NT2/D1 (cell line): Measurements from ENCODE around the gene MNAT1.
"Not testable (repeated sequence)": the region's sequence is repeated elsewhere in the genome, so short reads cannot be mapped to it uniquely, and the experiment has no call there.

Source experiments
- DNase-seq: peaks from one replicate; pipeline ENCODE4 v3.0.0-alpha.2; 2011; ENCODE audit warnings: low read depth, low spot score
- H3K27me3 ChIP-seq: 2 replicates; pipeline ENCODE4 v1.6.0; 2011; ENCODE audit warnings: mild to moderate bottlenecking; ENCODE audit not compliant: insufficient read length, insufficient read depth
- H3K36me3 ChIP-seq: 2 replicates; pipeline ENCODE4 v1.6.1; 2011; ENCODE audit warnings: mild to moderate bottlenecking, low read length, mixed read lengths; ENCODE audit not compliant: insufficient read depth, insufficient read length
- H3K4me1 ChIP-seq: 2 replicates; pipeline ENCODE4 v1.5.1; 2011; ENCODE audit not compliant: insufficient read depth, insufficient read length
- H3K4me3 ChIP-seq: 2 replicates; pipeline ENCODE4 v1.5.1; 2011; ENCODE audit warnings: low read depth; ENCODE audit not compliant: insufficient read length
- H3K9ac ChIP-seq: 2 replicates; pipeline ENCODE4 v1.6.0; 2011; ENCODE audit warnings: low read depth; ENCODE audit not compliant: insufficient read length
- H3K9me3 ChIP-seq: 2 replicates; pipeline ENCODE4 v1.5.1; 2011; ENCODE audit warnings: mild to moderate bottlenecking, low read length; ENCODE audit not compliant: insufficient read depth
- SUZ12 ChIP-seq: IDR thresholded peaks from 2 replicates; pipeline ENCODE4 v1.6.1; 2011; ENCODE audit not compliant: insufficient read length, insufficient read depth; ENCODE audit errors: extremely low read depth
- YY1 ChIP-seq: IDR thresholded peaks from 2 replicates; pipeline ENCODE4 v1.6.1; 2011; ENCODE audit not compliant: insufficient read length, insufficient read depth
- ZNF274 ChIP-seq: IDR thresholded peaks from 2 replicates; pipeline ENCODE4 v1.6.1; 2011; ENCODE audit warnings: mild to moderate bottlenecking, low read depth, low read length

The MNAT1 gene

DNA sequence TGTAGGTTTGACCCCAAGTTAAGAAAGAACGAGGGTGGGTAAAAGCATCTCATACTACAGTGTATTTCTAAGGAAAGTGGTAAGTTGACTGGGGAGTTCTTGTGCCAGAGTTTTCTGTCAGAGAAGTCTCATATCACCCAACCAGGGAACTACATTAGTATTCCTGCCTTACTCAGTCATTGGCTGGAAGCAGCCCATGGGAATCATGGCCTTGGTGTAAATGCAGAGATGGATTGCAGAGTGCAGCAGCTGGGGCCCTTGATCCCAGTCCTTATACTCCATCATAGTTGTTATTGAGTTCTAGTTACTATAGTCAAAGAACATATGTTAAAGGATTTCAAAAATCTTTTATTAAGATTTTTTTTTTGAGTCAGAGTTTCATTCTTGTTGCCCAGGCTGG is 105.8 kb downstream of the MNAT1 start:
- Histone ChIP-seq H3K9ac (no peak overlapping the region), H3K36me3 (peaks cover 16% of the 10 kb centered on the region), H3K9me3 (no peaks in the 10 kb centered on the region), H3K4me3 (no peak overlapping the region), H3K4me1 (no peaks in the 10 kb centered on the region), H3K27me3 (no peaks in the 10 kb centered on the region)
- DNase-seq = no peak
- TF ChIP-seq ZNF274 = no peak
- TF ChIP-seq YY1 = no peak
- no peak for TF ChIP-seq SUZ12

GRCh38 chr14:60845523-60845922 is 111.0 kb downstream of the MNAT1 start:
- no peak for DNase-seq
- Histone ChIP-seq H3K9ac (no peak overlapping the region), H3K9me3 (peaks cover 13% of the 10 kb centered on the region; the same call in 1 of the 2 replicates), H3K4me3 (no peak overlapping the region), H3K27me3 (no peaks in the 10 kb centered on the region), H3K36me3 (no peaks in the 10 kb centered on the region), H3K4me1 (no peaks in the 10 kb centered on the region)
- TF ChIP-seq SUZ12 (no peak), ZNF274 (no peak), YY1 (no peak)

DNA sequence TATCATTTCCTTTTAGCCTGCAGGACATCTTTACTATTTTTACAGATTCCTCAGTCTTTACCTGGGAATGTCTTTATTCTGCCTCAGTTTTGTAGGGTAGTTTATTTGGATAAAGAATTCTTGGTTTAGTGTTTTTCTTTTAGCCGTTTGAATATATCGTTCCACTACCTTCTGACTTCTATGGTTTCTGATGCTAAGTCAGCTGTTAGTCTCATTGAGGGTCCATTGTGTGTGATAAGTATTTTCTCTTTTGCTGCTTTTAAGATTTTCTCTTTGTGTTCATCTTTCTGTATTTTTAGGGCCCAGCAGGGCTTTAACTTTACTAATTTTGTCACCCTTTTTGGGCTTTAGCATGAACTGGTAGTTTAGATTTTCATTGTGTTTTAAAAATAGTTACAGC is 113.5 kb downstream of the MNAT1 start:
- Histone ChIP-seq H3K4me1 (no peaks in the 10 kb centered on the region), H3K27me3 (no peaks in the 10 kb centered on the region), H3K9me3 (peaks cover 13% of the 10 kb centered on the region; the same call in 1 of the 2 replicates), H3K4me3 (no peak overlapping the region), H3K9ac (no peak overlapping the region), H3K36me3 (no peaks in the 10 kb centered on the region)
- TF ChIP-seq SUZ12 (no peak), ZNF274 (no peak), YY1 (no peak)
- no peak for DNase-seq

DNA sequence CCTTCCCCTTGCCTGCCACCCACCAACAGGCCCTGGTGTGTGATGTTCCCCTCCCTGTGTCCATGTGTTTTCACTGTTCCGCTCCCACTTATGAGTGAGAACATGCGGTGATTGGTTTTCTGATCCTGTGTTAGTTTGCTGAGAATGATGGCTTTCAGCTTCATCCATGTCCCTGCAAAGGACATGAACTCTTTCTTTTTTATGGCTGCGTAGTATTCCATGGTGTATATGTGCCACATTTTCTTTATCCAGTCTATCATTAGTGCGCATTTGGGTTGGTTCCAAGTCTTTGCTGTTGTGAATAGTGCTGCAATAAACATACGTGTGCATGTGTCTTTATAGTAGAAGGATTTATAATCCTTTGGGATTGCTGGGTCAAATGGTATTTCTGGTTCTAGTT is 117.1 kb downstream of the MNAT1 start:
- not testable (repeated sequence) for H3K27me3 ChIP-seq, H3K9ac ChIP-seq, H3K4me1 ChIP-seq, H3K36me3 ChIP-seq, DNase-seq, H3K4me3 ChIP-seq
- H3K9me3 ChIP-seq = peaks cover 13% of the 10 kb centered on the region; the same call in 1 of the 2 replicates

GRCh38 chr14:60856111-60856510 is 121.5 kb downstream of the MNAT1 start:
- TF ChIP-seq SUZ12 (no peak), ZNF274 (no peak)
- Histone ChIP-seq H3K27me3 (no peaks in the 10 kb centered on the region), H3K4me1 (no peaks in the 10 kb centered on the region), H3K36me3 (peaks cover 6% of the 10 kb centered on the region), H3K4me3 (no peak overlapping the region), H3K9ac (no peak overlapping the region), H3K9me3 (no peaks in the 10 kb centered on the region; the same call in 1 of the 2 replicates)
- no peak for DNase-seq

- no peak overlapping the region for H3K9ac ChIP-seq
- no peak for DNase-seq
- H3K36me3 ChIP-seq = peaks cover 5% of the 10 kb centered on the region
- TF ChIP-seq ZNF274 (no peak), SUZ12 (no peak), YY1 (no peak)
- no peaks in the 10 kb centered on the region for H3K9me3 ChIP-seq
- no peaks in the 10 kb centered on the region for H3K27me3 ChIP-seq
- no peaks in the 10 kb centered on the region for H3K4me1 ChIP-seq
- H3K4me3 ChIP-seq = no peak overlapping the region
Observed at GRCh38 chr14:60859525-60859924, 125.0 kb downstream of the MNAT1 start.

DNA sequence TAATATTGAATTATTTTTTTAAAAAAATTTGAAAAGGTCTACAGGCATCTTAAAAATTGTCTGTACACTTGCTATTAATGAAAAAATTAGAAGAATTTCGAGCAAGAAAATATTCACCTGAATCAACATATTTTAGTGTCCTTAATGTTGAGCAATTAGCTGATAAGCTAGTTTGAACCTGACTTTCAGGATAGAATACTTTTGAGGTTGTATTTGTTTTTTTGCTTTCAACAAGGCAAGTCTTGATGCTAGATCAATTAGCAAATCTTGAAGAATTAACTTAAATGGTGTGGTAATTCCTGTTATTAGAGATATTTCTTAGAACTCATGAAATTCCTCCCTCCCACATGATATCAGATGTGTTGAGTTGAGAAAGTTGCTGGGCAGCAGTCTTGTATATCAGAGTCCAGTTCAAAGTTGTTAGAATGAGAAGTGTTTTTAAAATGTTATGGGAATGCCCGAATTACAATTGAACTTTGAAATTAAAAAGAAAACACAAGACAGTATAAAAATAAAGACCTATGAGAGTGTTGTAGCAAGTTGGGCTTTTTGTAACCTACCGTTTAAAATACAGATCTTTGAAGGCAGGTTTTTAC is 127.1 kb downstream of the MNAT1 start:
- Histone ChIP-seq H3K27me3 (no peaks in the 10 kb centered on the region), H3K9me3 (no peaks in the 10 kb centered on the region), H3K9ac (no peak overlapping the region), H3K36me3 (no peaks in the 10 kb centered on the region), H3K4me3 (no peak overlapping the region), H3K4me1 (no peaks in the 10 kb centered on the region)
- TF ChIP-seq SUZ12 (no peak), YY1 (no peak), ZNF274 (no peak)
- no peak for DNase-seq

GRCh38 chr14:60862283-60862682 is 127.7 kb downstream of the MNAT1 start:
- no peak overlapping the region for H3K4me3 ChIP-seq
- no peaks in the 10 kb centered on the region for H3K36me3 ChIP-seq
- TF ChIP-seq SUZ12 (no peak), ZNF274 (no peak), YY1 (no peak)
- no peak overlapping the region for H3K9ac ChIP-seq
- no peaks in the 10 kb centered on the region for H3K9me3 ChIP-seq
- H3K4me1 ChIP-seq = no peaks in the 10 kb centered on the region
- DNase-seq = no peak
- H3K27me3 ChIP-seq = no peaks in the 10 kb centered on the region
